HG03520 (cell line): ENCODE measurements around the gene CHRFAM7A.
"Not testable (repeated sequence)": the region's sequence is repeated elsewhere in the genome, so short reads cannot be mapped to it uniquely, and the experiment has no call there.

Experiments used
- ATAC-seq: cut with Tn5 transposase; IDR thresholded peaks from one replicate; pipeline ENCODE4 v1.9.1; 2021; ENCODE audit warnings: mild to moderate bottlenecking, moderate library complexity; ENCODE audit not compliant: unreplicated experiment

Gene CHRFAM7A

DNA sequence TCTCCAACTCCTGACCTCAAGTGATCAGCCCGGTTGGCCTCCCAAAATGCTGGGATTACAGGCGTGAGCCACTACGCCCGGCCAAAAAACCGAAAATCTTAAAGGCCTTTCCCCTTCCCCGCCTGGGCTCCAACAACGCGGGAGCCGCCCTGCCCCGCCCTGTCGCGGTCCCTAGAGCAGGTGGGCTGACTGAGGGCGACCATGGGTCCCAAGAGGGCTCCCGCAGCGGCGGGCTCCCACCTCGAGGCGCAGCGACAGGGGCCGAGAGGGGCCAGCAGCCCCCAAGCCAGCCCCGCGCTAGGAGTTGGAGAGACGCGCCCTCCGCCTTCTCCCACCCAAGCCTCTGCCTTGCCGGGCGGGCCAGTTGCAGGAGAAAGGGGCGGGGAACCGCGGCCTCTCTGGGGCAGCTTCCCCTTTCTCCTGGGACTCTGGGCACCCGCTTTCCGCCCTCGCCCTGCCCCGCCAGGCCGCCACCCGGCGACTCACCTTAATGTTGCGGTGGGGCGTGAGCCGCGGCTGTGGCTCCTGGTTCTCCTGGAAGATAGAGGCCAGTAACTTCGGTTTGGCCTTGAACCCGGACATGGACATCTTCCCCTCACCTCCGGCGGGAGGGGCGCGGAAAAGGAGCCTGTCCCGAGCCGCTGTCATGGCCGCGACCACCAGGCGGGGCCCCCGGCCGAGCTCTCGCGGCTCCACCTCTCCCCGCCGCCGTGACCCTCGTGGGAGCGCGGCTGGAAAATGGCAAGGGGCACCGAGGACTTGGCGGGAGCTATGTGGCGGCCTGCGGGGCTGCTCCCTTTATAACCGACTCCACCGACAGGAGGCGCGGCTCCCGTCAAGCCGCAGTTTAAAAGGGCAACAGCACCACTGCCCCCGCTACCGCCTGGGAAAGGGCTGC is at the start of gene CHRFAM7A:
Gene CHRFAM7A (minus strand): TSS at position 775 of the 898 bp plus-strand sequence. CDS start 10,189 bp downstream, outside the sequence.
- not testable (repeated sequence) for ATAC-seq

GRCh38 chr15:30438348-30438747 is 45.0 kb upstream of the CHRFAM7A start:
- not testable (repeated sequence) for ATAC-seq

GRCh38 chr15:30435878-30436277 is 42.5 kb upstream of the CHRFAM7A start:
- ATAC-seq: not testable (repeated sequence)

DNA sequence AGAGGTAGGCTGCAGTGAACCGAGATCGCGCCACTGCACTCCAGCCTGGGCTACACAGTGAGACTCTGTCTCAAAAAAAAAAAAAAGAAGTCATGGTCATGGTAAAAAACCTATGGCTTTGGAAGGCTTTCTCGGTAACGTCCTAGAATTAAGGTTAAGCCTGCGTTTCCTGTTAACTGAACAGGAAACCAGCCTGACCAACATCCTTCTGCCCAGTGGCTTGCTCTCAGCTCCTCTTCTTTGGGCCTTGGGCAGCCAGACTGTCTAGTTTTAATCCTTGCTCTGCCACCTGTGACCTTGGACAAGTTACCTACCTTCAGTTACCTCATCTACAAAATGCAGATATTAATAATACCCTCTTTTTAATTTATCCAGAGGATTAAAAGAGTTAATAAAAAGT is 27.4 kb upstream of the CHRFAM7A start:
- not testable (repeated sequence) for ATAC-seq

GRCh38 chr15:30414160-30414559 is 20.8 kb upstream of the CHRFAM7A start, which contains the start of gene GOLGA8R:
TSS of gene GOLGA8R (minus strand) at chr15:30414260. CDS start at chr15:30414162, 98 bp downstream.
- ATAC-seq: not testable (repeated sequence)

- ATAC-seq: not testable (repeated sequence)
Observed at GRCh38 chr15:30407636-30408035, 14.3 kb upstream of the CHRFAM7A start.

DNA sequence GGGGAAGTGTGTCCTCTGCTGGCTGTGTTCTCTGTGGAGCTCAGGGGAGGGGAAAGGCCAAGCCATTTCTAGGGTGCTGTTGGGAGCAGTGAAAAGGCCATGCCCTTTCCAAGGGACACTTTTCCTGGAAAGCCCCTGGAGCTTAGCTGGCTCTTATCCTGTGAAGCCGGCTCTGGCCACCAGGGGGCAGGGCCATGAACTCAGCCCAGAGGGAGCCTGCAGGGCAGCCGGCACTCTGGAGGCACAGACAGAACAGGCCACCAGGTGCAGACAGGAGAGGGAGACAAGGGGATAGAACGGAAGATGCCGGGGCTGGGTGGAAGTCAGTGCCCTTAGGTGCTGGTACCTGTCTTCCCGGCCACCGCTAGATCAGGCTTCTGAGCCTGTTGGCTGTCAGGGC is 5.6 kb upstream of the CHRFAM7A start:
- not testable (repeated sequence) for ATAC-seq

GRCh38 chr15:30393664-30393991 is 288 bp upstream of the CHRFAM7A start:
- not testable (repeated sequence) for ATAC-seq

DNA sequence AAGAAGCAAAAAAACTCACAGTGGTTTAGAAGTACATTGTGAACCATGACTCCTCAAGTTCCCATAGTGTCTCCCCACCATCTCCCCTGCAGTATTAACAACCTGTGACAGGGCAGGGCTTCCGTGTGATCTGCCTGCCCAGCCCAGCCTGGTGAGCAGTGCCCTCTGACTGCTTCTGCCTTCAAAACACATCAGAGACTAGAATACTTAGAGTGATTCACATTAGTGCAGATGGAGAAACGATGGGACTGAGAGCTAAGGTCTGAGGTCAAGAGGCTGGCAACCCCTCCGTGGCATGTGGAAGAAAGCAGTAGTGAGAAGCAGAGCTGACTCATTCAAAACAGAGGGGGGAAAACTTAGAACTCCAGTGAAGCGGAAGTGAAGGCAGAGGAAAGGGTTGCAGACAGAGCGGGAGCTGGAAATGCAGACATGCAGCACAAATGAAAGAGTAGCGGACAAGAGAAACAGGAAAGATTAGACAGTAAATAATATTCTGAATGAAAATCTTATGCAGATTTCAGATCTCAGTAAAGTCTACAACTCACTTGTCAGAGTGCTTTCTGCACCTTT is 6.9 kb downstream of the CHRFAM7A start:
- not testable (repeated sequence) for ATAC-seq

DNA sequence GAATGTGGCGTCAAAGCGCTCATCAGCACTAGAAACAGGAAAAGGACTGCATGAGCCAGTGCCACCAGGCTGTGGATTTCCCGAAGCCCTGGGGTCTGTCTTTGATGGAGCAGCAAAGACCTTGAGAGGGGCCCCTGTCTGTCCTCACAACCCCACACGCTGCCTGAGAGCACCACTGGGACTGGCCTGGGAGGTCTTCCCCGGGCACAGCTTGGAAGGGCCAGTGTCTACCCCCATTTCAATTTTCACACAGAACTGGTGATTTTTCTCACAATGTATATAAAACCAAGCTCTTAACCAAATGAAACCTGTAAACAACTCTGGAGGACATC is 16.3 kb downstream of the CHRFAM7A start:
- not testable (repeated sequence) for ATAC-seq

- ATAC-seq: not testable (repeated sequence)
Observed at GRCh38 chr15:30376375-30377081, 16.8 kb downstream of the CHRFAM7A start.

- ATAC-seq: not testable (repeated sequence)
Observed at GRCh38 chr15:30375872-30376271, 17.5 kb downstream of the CHRFAM7A start.

GRCh38 chr15:30374862-30375261 is 18.5 kb downstream of the CHRFAM7A start:
- ATAC-seq: not testable (repeated sequence)

GRCh38 chr15:30368271-30368670 is 25.1 kb downstream of the CHRFAM7A start:
- ATAC-seq: not testable (repeated sequence)

GRCh38 chr15:30367246-30367645 is 26.1 kb downstream of the CHRFAM7A start:
- not testable (repeated sequence) for ATAC-seq

GRCh38 chr15:30361404-30361803 is 31.9 kb downstream of the CHRFAM7A start:
- not testable (repeated sequence) for ATAC-seq

DNA sequence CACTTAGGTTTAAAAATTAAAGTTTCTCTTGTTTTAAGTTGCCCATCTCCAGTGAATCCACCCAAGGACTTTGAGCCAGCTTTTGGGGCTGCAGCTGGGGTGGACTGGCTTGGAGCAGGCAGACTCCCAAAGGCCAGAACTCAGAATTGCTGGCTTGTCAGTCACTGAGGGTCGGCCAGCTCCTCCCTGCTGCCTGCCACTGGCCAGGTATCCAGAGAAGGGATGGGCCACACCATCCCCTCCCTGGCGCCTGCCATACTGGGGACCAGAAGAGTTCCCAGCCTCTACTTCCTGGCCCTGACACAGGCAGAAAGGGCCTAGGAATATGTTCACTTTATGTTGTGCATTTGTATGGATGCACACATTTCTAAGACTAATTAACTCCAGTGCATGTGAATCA is 32.4 kb downstream of the CHRFAM7A start:
- ATAC-seq: not testable (repeated sequence)

DNA sequence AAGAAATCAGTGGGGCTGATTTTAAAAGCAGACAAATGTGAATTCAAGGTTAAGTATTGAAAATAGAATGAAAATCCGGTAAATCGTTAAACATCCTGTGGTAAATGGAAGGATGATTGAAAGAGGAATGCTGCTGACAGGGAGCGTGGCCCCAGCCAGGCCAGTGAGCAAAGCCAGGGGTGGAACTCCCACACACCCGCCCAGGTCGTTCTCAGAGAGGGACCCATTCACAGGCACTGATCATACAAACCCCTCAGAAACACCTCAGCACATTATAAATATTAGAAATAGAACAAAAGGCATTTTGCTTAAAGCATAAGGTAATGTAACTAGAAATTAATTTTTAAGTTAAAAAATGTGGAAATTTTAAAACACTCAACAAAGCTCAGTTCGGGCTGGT is 38.3 kb downstream of the CHRFAM7A start:
- ATAC-seq: not testable (repeated sequence)

- ATAC-seq: not testable (repeated sequence)
Observed at GRCh38 chr15:30349803-30350202, 43.5 kb downstream of the CHRFAM7A start.

GRCh38 chr15:30336584-30336983 is 56.8 kb downstream of the CHRFAM7A start:
- ATAC-seq: not testable (repeated sequence)

GRCh38 chr15:30334152-30334551 is 59.2 kb downstream of the CHRFAM7A start:
- peak; percentile 44 for ATAC-seq
